IPS-18a (cell line): ENCODE results near the gene LCA5.

Experiments
- H3K27ac ChIP-seq: one replicate; pipeline ENCODE4 v1.5.1; 2013; ENCODE audit warnings: low read length
- H3K27me3 ChIP-seq: one replicate; pipeline ENCODE4 v1.6.1; 2013; ENCODE audit warnings: mild to moderate bottlenecking, low read length; ENCODE audit not compliant: control insufficient read depth, insufficient read depth
- H3K36me3 ChIP-seq: one replicate; pipeline ENCODE4 v1.6.1; 2013; ENCODE audit warnings: low read depth, low read length; ENCODE audit not compliant: control insufficient read depth
- H3K4me1 ChIP-seq: one replicate; pipeline ENCODE4 v1.6.1; 2013; ENCODE audit warnings: low read depth, low read length; ENCODE audit not compliant: control insufficient read depth
- H3K4me3 ChIP-seq: one replicate; pipeline ENCODE4 v1.5.1; 2013; ENCODE audit warnings: low read length
- H3K9ac ChIP-seq: one replicate; pipeline ENCODE4 v1.6.1; 2013; ENCODE audit warnings: mild to moderate bottlenecking, low read length, moderate library complexity
- H3K9me3 ChIP-seq: one replicate; pipeline ENCODE4 v1.6.1; 2013; ENCODE audit warnings: low read depth, low read length; ENCODE audit not compliant: control insufficient read depth

The LCA5 gene

DNA sequence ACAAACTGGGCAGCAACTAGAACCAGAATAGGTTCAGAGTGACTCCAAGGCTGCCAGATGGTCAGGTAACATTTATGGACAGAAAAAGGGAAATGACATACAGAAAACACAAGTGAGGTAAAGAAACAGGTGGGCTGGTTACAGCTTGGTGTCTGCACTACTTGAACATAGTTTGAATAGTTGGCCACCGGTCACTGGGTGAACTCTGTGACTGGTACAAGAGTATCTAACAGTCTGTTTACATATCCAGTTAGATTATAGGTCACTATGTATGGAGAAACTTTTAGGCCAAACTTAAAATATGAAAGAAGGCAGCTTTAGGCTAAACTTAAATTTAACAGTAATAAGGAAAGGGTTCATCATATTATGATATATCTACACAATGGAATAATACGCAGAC lies 32.9 kb downstream of the LCA5 start:
- Histone ChIP-seq H3K4me1 (no peaks in the 10 kb centered on the region), H3K9ac (no peak overlapping the region), H3K36me3 (no peaks in the 10 kb centered on the region), H3K27ac (no peak overlapping the region), H3K27me3 (no peaks in the 10 kb centered on the region), H3K4me3 (no peak overlapping the region), H3K9me3 (no peaks in the 10 kb centered on the region)

DNA sequence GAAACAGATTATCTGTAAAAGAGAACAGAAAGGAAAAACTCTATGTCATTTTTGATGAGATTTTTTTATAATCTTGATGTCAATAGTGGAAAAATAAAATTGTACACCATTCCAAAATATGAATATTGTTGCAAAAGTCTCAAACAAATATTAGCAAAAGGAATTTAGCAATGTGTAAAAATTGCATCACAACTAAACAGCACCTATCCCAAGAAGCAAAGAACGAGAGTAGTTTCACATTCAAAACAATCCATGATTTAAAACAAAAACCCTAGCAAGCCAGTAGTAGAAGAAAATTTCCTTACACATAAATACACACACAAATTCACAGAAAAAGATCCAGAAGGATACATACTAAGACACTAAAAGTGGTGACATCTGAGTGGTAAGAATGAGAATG lies 38.4 kb downstream of the LCA5 start:
- Histone ChIP-seq H3K36me3 (no peaks in the 10 kb centered on the region), H3K4me3 (no peak overlapping the region), H3K9ac (no peak overlapping the region), H3K27ac (no peak overlapping the region), H3K9me3 (no peaks in the 10 kb centered on the region), H3K27me3 (no peaks in the 10 kb centered on the region), H3K4me1 (peaks cover 7% of the 10 kb centered on the region)

DNA sequence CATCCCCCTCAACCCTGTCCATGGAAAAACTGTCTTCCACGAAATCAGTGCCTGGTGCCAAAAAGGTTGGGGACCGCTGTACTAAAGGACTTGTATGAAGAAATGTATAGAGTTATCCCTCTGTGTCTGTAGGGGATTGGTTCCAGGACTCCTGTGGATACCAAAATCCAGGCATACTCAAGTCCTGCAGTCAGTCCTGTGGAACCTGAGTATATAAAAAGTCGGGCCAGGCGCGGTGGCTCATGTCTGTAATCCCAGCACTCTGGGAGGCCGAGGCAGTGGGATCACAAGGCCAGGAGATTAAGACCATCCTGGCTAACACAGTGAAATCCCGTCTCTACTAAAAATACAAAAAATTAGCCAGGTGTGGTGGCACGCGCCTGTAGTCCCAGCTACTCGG lies 42.0 kb downstream of the LCA5 start:
- no peaks in the 10 kb centered on the region for H3K9me3 ChIP-seq
- no peak overlapping the region for H3K27ac ChIP-seq
- no peak overlapping the region for H3K4me3 ChIP-seq
- H3K9ac ChIP-seq = no peak overlapping the region
- H3K27me3 ChIP-seq = no peaks in the 10 kb centered on the region
- H3K4me1 ChIP-seq = peaks cover 7% of the 10 kb centered on the region
- no peaks in the 10 kb centered on the region for H3K36me3 ChIP-seq

- Histone ChIP-seq H3K36me3 (no peaks in the 10 kb centered on the region), H3K27me3 (no peaks in the 10 kb centered on the region), H3K27ac (no peak overlapping the region), H3K9me3 (no peaks in the 10 kb centered on the region), H3K9ac (no peak overlapping the region), H3K4me3 (no peak overlapping the region), H3K4me1 (peaks cover 7% of the 10 kb centered on the region)
These were observed 42.4 kb downstream of the LCA5 start for GRCh38 chr6:79494841-79495240.

- H3K9me3 ChIP-seq = no peaks in the 10 kb centered on the region
- H3K4me1 ChIP-seq = no peaks in the 10 kb centered on the region
- no peaks in the 10 kb centered on the region for H3K27me3 ChIP-seq
- H3K4me3 ChIP-seq = no peak overlapping the region
- no peaks in the 10 kb centered on the region for H3K36me3 ChIP-seq
- no peak overlapping the region for H3K27ac ChIP-seq
- no peak overlapping the region for H3K9ac ChIP-seq
These were observed 66.5 kb downstream of the LCA5 start for GRCh38 chr6:79470728-79471127.

DNA sequence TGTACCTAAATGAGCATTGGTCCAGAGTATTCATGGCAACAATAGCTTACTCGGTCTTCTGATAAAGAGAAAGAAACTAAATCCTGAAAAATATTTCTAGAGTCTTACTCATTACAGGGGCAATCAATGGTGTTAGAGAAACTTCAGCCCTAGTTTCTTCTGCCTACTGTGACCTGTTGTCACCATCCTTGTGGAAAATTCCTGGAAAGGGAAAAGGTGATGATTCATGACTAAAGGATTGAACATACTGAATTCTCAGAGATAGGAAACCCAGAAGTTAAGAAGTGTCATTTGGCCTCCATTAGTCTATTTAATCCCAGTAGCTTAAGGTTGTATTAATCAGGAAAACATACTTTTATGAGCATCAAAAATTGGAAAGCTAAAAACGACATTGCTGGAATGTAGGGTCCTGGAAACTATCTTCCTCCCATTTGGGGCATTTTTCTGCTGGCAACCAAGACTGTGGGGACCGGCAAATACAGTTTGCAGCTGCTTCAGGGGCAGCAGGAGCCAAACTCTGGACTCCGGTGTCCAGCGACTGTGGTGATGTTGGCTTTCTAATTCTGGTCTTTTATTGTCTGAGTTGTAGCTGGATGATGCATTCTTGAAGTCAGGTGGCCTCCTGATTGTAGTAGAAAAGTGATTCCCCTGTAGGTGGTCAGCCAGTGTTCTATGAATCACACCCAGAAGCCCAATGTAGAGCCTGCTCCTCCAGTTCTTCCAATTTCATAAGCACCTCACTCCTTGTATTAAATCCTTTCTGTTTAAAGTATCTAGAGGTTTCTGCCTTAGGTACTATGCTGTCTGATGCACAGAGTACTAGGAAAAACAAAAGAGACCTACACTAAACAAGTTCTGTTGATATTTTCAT lies 67.6 kb downstream of the LCA5 start:
- no peaks in the 10 kb centered on the region for H3K4me1 ChIP-seq
- H3K27me3 ChIP-seq = no peaks in the 10 kb centered on the region
- no peak overlapping the region for H3K4me3 ChIP-seq
- no peaks in the 10 kb centered on the region for H3K9me3 ChIP-seq
- H3K9ac ChIP-seq = no peak overlapping the region
- H3K27ac ChIP-seq = no peak overlapping the region
- H3K36me3 ChIP-seq = no peaks in the 10 kb centered on the region

DNA sequence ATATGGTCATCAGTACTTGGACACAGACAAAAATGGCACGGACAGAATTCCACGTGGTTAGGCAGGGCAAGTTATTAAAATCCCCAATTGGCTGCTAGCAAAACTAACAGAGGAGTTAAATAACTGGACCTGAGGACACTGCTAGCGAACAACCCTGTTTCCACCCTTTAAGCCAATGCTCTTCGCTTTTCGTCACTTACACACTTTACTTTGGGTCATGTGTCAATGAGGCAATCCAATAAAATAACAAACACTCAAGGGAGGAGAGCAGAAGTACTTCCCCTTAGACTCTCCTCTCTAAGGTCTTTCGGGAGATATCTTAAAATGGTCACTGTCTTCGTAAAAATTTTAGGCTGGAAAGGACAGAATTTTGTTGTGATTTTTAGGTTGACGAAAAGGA lies 68.6 kb downstream of the LCA5 start:
- H3K9me3 ChIP-seq = no peaks in the 10 kb centered on the region
- no peaks in the 10 kb centered on the region for H3K27me3 ChIP-seq
- H3K27ac ChIP-seq = no peak overlapping the region
- H3K36me3 ChIP-seq = no peaks in the 10 kb centered on the region
- H3K4me3 ChIP-seq = no peak overlapping the region
- H3K9ac ChIP-seq = no peak overlapping the region
- H3K4me1 ChIP-seq = peaks cover 3% of the 10 kb centered on the region

DNA sequence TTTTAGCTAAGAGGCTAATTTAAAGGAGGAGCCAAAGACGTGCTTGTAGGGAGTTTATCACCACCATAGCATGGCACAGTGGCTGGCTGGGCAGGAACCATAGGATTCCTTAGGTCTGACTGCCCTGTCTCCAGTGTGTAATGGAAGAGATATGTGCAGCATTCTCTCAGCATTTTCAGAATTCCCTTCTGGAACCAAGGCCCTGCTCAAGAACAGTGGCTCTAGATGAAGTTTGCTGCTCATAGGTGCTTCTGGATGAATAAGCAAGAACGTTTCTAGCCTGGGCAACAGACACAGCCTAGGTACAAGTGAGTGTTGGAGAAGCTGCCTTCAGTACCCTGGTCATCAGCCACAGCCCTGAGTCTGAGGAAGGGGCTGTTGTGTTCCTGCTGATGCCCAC lies 69.1 kb downstream of the LCA5 start:
- no peaks in the 10 kb centered on the region for H3K9me3 ChIP-seq
- H3K27ac ChIP-seq = no peak overlapping the region
- no peaks in the 10 kb centered on the region for H3K27me3 ChIP-seq
- no peak overlapping the region for H3K4me3 ChIP-seq
- H3K4me1 ChIP-seq = peaks cover 5% of the 10 kb centered on the region
- no peaks in the 10 kb centered on the region for H3K36me3 ChIP-seq
- no peak overlapping the region for H3K9ac ChIP-seq

DNA sequence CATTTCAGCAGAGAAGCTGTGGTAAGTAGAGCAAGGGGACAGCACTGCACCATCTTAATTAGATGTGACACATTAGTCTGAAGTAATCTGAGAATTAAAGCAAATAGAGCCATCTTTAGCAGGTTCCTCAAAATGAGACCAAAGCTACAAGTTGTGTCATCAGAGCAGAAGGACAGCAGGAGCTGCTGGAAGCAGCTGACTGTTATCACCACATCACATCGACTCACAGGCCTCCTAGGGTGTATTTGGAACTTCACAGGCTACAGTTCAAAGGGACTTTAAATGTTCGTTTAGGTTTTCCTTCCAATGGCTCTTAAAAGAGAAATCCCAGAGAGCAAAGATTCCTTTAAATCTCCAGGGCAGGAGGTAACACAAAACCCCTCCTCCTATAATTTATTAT lies 69.5 kb downstream of the LCA5 start:
- H3K4me1 ChIP-seq = peaks cover 5% of the 10 kb centered on the region
- H3K27me3 ChIP-seq = no peaks in the 10 kb centered on the region
- no peak overlapping the region for H3K4me3 ChIP-seq
- H3K27ac ChIP-seq = no peak overlapping the region
- H3K36me3 ChIP-seq = no peaks in the 10 kb centered on the region
- no peak overlapping the region for H3K9ac ChIP-seq
- H3K9me3 ChIP-seq = no peaks in the 10 kb centered on the region

DNA sequence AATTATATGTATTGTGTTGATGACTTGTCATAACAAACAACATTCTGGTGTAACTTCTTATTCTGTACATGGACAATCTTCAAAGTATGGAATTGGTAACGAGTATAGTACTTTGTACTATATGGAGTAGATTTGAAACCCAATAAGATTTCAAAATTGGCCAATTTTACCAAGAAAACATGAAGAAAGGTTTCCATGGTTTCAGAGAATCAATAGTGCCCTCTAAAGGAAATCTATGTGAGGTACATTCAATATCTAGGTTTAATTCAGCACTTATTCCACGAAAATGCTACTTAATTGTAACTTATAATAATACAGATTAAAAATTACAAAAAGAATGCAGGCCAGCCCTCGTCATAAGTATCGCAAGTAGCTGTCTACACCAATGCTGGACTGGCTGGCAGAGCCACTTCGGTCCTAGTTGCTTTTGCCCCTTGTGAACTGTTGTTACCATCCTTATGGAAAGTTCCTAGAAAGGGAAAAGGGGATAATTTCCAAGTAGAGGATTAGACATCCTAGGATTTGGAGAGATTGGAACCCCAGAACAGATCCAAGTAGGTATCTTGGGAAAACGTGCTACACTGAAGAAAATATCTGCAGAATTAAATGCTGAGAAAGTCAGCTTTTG lies 70.9 kb downstream of the LCA5 start:
- no peaks in the 10 kb centered on the region for H3K9me3 ChIP-seq
- no peaks in the 10 kb centered on the region for H3K36me3 ChIP-seq
- H3K9ac ChIP-seq = no peak overlapping the region
- H3K27ac ChIP-seq = no peak overlapping the region
- H3K4me3 ChIP-seq = no peak overlapping the region
- H3K27me3 ChIP-seq = no peaks in the 10 kb centered on the region
- H3K4me1 ChIP-seq = peaks cover 5% of the 10 kb centered on the region

DNA sequence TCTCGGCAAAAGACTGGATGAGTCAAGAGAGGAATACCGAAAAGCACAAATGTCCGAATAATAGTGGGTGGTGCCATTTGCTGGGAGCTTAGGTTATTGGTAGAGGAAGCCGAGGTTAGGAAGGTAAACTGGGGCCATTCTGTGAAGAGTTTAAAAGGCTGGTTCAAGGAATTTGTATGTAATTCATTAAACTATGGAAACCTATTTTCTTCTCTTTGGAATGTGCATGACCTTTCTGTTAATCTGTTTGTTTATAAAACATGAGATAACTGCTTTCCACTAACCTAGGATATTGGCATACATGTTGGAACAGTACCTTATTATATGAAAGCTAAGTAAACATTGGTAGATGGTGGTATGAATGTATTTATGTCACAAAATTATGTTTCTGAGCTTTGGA lies 71.8 kb downstream of the LCA5 start:
- no peaks in the 10 kb centered on the region for H3K27me3 ChIP-seq
- H3K4me3 ChIP-seq = no peak overlapping the region
- H3K9ac ChIP-seq = no peak overlapping the region
- no peaks in the 10 kb centered on the region for H3K36me3 ChIP-seq
- H3K4me1 ChIP-seq = peaks cover 5% of the 10 kb centered on the region
- no peaks in the 10 kb centered on the region for H3K9me3 ChIP-seq
- no peak overlapping the region for H3K27ac ChIP-seq

GRCh38 chr6:79463621-79464050 lies 73.6 kb downstream of the LCA5 start:
- Histone ChIP-seq H3K9ac (no peak overlapping the region), H3K4me3 (no peak overlapping the region), H3K4me1 (peaks cover 5% of the 10 kb centered on the region), H3K36me3 (no peaks in the 10 kb centered on the region), H3K27ac (no peak overlapping the region), H3K27me3 (no peaks in the 10 kb centered on the region), H3K9me3 (no peaks in the 10 kb centered on the region)
